ENCODE measurements around the gene NIPAL1.

DNA sequence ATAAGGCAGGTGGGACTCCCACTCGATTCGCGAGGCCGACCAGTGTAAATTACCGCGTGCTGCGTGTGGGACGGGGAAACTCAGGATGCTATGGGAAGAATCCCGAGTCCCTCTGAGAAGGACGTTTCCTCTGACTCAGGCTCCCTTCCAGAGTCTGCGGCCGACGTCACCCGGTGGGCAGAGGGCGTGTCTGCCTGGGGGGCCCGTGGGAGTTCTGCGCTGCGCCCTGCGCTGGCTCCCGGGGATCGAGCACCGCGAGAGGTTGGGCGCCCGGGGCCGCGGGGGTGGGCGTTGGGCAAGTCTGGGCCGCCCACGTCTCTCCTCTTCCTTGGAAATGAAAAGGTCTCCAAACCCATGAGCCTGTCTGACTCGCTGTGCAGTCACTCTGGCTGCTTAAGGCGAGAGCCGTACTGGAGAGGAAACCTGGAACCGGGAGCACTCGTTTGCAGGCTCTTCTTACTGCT lies 568 bp downstream of the NIPAL1 start:
- TF ChIP-seq, protein P1, sequence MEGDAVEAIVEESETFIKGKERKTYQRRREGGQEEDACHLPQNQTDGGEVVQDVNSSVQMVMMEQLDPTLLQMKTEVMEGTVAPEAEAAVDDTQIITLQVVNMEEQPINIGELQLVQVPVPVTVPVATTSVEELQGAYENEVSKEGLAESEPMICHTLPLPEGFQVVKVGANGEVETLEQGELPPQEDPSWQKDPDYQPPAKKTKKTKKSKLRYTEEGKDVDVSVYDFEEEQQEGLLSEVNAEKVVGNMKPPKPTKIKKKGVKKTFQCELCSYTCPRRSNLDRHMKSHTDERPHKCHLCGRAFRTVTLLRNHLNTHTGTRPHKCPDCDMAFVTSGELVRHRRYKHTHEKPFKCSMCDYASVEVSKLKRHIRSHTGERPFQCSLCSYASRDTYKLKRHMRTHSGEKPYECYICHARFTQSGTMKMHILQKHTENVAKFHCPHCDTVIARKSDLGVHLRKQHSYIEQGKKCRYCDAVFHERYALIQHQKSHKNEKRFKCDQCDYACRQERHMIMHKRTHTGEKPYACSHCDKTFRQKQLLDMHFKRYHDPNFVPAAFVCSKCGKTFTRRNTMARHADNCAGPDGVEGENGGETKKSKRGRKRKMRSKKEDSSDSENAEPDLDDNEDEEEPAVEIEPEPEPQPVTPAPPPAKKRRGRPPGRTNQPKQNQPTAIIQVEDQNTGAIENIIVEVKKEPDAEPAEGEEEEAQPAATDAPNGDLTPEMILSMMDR (IDR thresholded peaks at IDR 0.05; ENCODE audit: poor library complexity), result no peak
- no peak for TF ChIP-seq EZH2 (IDR thresholded peaks at IDR 0.05; ENCODE audit: borderline replicate concordance)

All from hepatocyte (in vitro differentiated cells).